ENCODE measurements around the gene IFT122.

DNA sequence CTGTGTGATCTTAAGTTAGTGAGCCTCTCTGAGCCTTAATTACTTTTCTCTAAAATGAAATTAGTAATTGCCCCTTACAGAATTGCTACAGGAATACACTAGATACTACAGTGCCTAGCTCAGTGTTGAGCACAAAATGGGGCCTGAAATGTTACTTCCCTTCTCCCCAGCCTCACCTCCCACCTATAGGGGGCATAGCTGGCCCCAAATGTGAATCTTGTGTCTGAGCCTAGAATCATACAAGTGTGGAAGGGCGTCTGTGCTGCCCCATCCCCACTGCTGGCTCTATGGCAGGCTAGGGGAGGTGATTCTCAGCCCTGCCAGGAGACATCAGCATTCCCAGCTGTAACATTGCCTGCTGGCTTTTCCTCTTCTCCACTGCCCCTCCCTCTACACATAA lies 42.7 kb downstream of the IFT122 start:
- TF ChIP-seq, protein P1, sequence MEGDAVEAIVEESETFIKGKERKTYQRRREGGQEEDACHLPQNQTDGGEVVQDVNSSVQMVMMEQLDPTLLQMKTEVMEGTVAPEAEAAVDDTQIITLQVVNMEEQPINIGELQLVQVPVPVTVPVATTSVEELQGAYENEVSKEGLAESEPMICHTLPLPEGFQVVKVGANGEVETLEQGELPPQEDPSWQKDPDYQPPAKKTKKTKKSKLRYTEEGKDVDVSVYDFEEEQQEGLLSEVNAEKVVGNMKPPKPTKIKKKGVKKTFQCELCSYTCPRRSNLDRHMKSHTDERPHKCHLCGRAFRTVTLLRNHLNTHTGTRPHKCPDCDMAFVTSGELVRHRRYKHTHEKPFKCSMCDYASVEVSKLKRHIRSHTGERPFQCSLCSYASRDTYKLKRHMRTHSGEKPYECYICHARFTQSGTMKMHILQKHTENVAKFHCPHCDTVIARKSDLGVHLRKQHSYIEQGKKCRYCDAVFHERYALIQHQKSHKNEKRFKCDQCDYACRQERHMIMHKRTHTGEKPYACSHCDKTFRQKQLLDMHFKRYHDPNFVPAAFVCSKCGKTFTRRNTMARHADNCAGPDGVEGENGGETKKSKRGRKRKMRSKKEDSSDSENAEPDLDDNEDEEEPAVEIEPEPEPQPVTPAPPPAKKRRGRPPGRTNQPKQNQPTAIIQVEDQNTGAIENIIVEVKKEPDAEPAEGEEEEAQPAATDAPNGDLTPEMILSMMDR (IDR thresholded peaks at IDR 0.05): no peak
- TF ChIP-seq POLR2A (IDR thresholded peaks at IDR 0.05): no peak

Measured in testis (tissue), 2 donors.